HepG2 (cell line): ENCODE results near the gene SURF1. TPM values are rescaled to one million over a fixed set of nuclear protein-coding genes. Genes with fewer than 3 reads are reported as not detected.

Experiments used
- CAMTA2 ChIP-seq: sonication (generic); formaldehyde crosslinking; IDR thresholded peaks from 2 replicates; pipeline ENCODE4 v1.4.0; 2020; ENCODE audit warnings: mild to moderate bottlenecking, missing genetic modification reagents, borderline replicate concordance
- CCAR2 ChIP-seq: fragments of 200-400 bp; formaldehyde crosslinking; optimal IDR thresholded peaks from 2 replicates; pipeline ENCODE3; 2018; ENCODE audit warnings: low read depth, mild to moderate bottlenecking, low read length, moderate library complexity
- CSRNP1 ChIP-seq: sonication (generic); formaldehyde crosslinking; IDR thresholded peaks from 2 replicates; pipeline ENCODE4 v1.8.1; 2023; ENCODE audit warnings: mild to moderate bottlenecking, missing genetic modification reagents
- FOXA3 ChIP-seq: IDR thresholded peaks from 2 replicates; pipeline ENCODE4 v1.6.1; 2016; ENCODE audit warnings: missing genetic modification reagents, missing compliant biosample characterization
- GATAD2A ChIP-seq: IDR thresholded peaks from 2 replicates; pipeline ENCODE4 v1.6.1; 2016
- ZFX ChIP-seq: sonication (generic); formaldehyde crosslinking; IDR thresholded peaks from 2 replicates; pipeline ENCODE4 v1.4.0; 2020; ENCODE audit warnings: mild to moderate bottlenecking, low read depth, missing genetic modification reagents, moderate library complexity
- ZFYVE20 ChIP-seq: sonication (generic); formaldehyde crosslinking; IDR thresholded peaks from 2 replicates; pipeline ENCODE4 v1.8.0; 2023; ENCODE audit warnings: low read depth, mild to moderate bottlenecking, moderate library complexity, missing genetic modification reagents, borderline replicate concordance
- ZNF414 ChIP-seq: sonication (generic); formaldehyde crosslinking; IDR thresholded peaks from 2 replicates; pipeline ENCODE4 v1.5.0; 2020; ENCODE audit warnings: missing genetic modification reagents
- ZSCAN9 ChIP-seq: IDR thresholded peaks from 2 replicates; pipeline ENCODE4 v1.6.1; 2016; ENCODE audit warnings: borderline replicate concordance
- polyA plus RNA-seq, 8 experiments: library from polyadenylated mRNA; depleted of rRNA in 3 of 8; stranded (reverse) in 7 of 8; unstranded in 1 of 8; fragments of >200 nt; fragmentation: Illumina TruSeq in 4 of 8; extraction: Trizol in 4 of 8; gene quantifications; 2 replicates each; pipeline versions ENCODE4 v1.2.1 to v1.2.3, GENCODE V29; 2011 to 2016; ENCODE audit warnings: low read depth in 4 of 8, missing spikeins in 1 of 8, mixed read lengths in 1 of 8; ENCODE audit not compliant: insufficient read depth in 1 of 8
- total RNA-seq, 5 experiments: library from RNA; depleted of rRNA; stranded (reverse); fragments of >200 nt; fragmentation: Illumina TruSeq; extraction: Trizol; gene quantifications; 2 replicates each; pipeline ENCODE4 v1.2.3, GENCODE V29; 2016; ENCODE audit warnings: low read depth in 1 of 5
- TF ChIP-seq, protein P1 (sequence below): sonication (generic); formaldehyde crosslinking; IDR thresholded peaks from 2 replicates; pipeline ENCODE4 v1.4.0; 2020; ENCODE audit warnings: missing genetic modification reagents, borderline replicate concordance
- TF ChIP-seq, protein P2 (sequence below): sonication (generic); formaldehyde crosslinking; IDR thresholded peaks from 2 replicates; pipeline ENCODE4 v1.8.0; 2022; ENCODE audit warnings: mild to moderate bottlenecking, missing genetic modification reagents, moderate library complexity
- TF ChIP-seq, protein P3 (sequence below): sonication (generic); formaldehyde crosslinking; IDR thresholded peaks from 2 replicates; pipeline ENCODE4 v1.5.0; 2020; ENCODE audit warnings: missing genetic modification reagents
- TF ChIP-seq, protein P4 (sequence below): sonication (generic); formaldehyde crosslinking; IDR thresholded peaks from 2 replicates; pipeline ENCODE4 v1.4.0; 2020; ENCODE audit warnings: mild to moderate bottlenecking, low read depth, missing genetic modification reagents
- TF ChIP-seq, protein P5 (sequence below): sonication (generic); formaldehyde crosslinking; IDR thresholded peaks from 2 replicates; pipeline ENCODE4 v1.4.0; 2020; ENCODE audit warnings: missing genetic modification reagents
- TF ChIP-seq, protein P6 (sequence below): sonication (generic); IDR thresholded peaks from 2 replicates; pipeline ENCODE4 v1.6.1; 2016; ENCODE audit warnings: low read depth, borderline replicate concordance

The SURF1 gene
- total and polyA plus RNA-seq, 2 of the 13 experiments (the other 11 are each of a cell fraction or from before 2014, with no cell fraction given): 17.8 to 40.7 TPM

- no peak for TF ChIP-seq CSRNP1 (CRISPR knock-in tag)
- TF ChIP-seq, protein P1, sequence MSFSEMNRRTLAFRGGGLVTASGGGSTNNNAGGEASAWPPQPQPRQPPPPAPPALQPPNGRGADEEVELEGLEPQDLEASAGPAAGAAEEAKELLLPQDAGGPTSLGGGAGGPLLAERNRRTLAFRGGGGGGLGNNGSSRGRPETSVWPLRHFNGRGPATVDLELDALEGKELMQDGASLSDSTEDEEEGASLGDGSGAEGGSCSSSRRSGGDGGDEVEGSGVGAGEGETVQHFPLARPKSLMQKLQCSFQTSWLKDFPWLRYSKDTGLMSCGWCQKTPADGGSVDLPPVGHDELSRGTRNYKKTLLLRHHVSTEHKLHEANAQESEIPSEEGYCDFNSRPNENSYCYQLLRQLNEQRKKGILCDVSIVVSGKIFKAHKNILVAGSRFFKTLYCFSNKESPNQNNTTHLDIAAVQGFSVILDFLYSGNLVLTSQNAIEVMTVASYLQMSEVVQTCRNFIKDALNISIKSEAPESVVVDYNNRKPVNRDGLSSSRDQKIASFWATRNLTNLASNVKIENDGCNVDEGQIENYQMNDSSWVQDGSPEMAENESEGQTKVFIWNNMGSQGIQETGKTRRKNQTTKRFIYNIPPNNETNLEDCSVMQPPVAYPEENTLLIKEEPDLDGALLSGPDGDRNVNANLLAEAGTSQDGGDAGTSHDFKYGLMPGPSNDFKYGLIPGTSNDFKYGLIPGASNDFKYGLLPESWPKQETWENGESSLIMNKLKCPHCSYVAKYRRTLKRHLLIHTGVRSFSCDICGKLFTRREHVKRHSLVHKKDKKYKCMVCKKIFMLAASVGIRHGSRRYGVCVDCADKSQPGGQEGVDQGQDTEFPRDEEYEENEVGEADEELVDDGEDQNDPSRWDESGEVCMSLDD: peak; percentile 85; the same call in 1 of the 2 replicates
- 0 out of 2 replicates have a peak, but pooled peaks have one; percentile 78 for TF ChIP-seq ZNF414 (CRISPR knock-in tag)
- no peak for TF ChIP-seq ZFYVE20 (CRISPR knock-in tag)
- no peak for TF ChIP-seq ZSCAN9 (CRISPR knock-in tag)
- TF ChIP-seq, protein P2, sequence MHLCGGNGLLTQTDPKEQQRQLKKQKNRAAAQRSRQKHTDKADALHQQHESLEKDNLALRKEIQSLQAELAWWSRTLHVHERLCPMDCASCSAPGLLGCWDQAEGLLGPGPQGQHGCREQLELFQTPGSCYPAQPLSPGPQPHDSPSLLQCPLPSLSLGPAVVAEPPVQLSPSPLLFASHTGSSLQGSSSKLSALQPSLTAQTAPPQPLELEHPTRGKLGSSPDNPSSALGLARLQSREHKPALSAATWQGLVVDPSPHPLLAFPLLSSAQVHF: no peak
- TF ChIP-seq, protein P3, sequence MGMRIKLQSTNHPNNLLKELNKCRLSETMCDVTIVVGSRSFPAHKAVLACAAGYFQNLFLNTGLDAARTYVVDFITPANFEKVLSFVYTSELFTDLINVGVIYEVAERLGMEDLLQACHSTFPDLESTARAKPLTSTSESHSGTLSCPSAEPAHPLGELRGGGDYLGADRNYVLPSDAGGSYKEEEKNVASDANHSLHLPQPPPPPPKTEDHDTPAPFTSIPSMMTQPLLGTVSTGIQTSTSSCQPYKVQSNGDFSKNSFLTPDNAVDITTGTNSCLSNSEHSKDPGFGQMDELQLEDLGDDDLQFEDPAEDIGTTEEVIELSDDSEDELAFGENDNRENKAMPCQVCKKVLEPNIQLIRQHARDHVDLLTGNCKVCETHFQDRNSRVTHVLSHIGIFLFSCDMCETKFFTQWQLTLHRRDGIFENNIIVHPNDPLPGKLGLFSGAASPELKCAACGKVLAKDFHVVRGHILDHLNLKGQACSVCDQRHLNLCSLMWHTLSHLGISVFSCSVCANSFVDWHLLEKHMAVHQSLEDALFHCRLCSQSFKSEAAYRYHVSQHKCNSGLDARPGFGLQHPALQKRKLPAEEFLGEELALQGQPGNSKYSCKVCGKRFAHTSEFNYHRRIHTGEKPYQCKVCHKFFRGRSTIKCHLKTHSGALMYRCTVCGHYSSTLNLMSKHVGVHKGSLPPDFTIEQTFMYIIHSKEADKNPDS (CRISPR knock-in tag): 0 out of 2 replicates have a peak, but pooled peaks have one; percentile 69
- TF ChIP-seq, protein P4, sequence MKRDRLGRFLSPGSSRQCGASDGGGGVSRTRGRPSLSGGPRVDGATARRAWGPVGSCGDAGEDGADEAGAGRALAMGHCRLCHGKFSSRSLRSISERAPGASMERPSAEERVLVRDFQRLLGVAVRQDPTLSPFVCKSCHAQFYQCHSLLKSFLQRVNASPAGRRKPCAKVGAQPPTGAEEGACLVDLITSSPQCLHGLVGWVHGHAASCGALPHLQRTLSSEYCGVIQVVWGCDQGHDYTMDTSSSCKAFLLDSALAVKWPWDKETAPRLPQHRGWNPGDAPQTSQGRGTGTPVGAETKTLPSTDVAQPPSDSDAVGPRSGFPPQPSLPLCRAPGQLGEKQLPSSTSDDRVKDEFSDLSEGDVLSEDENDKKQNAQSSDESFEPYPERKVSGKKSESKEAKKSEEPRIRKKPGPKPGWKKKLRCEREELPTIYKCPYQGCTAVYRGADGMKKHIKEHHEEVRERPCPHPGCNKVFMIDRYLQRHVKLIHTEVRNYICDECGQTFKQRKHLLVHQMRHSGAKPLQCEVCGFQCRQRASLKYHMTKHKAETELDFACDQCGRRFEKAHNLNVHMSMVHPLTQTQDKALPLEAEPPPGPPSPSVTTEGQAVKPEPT (CRISPR knock-in tag): no peak
- TF ChIP-seq CCAR2: no peak
- TF ChIP-seq FOXA3 (CRISPR knock-in tag): peak; percentile 54
- no peak for TF ChIP-seq CAMTA2
- 0 out of 2 replicates have a peak, but pooled peaks have one; percentile 15 for TF ChIP-seq ZFX (CRISPR knock-in tag)
- TF ChIP-seq GATAD2A (CRISPR knock-in tag): peak; percentile 60; the same call in 1 of the 2 replicates
- TF ChIP-seq, protein P5, sequence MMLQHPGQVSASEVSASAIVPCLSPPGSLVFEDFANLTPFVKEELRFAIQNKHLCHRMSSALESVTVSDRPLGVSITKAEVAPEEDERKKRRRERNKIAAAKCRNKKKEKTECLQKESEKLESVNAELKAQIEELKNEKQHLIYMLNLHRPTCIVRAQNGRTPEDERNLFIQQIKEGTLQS (CRISPR knock-in tag): no peak
- TF ChIP-seq, protein P6, sequence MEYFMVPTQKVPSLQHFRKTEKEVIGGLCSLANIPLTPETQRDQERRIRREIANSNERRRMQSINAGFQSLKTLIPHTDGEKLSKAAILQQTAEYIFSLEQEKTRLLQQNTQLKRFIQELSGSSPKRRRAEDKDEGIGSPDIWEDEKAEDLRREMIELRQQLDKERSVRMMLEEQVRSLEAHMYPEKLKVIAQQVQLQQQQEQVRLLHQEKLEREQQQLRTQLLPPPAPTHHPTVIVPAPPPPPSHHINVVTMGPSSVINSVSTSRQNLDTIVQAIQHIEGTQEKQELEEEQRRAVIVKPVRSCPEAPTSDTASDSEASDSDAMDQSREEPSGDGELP: peak; percentile 89; the same call in 1 of the 2 replicates
These were observed 34.4 kb upstream of the SURF1 start (continued) for GRCh38 chr9:133390713-133391112.
